Stimulated activated CD4-positive, alpha-beta T cell treated with anti-CD3 and anti-CD28 coated beads, Interleukin-12 subunit alpha, Interleukin-12 subunit beta, amount 100 ng/mL, for 48 hours (primary cell): ENCODE results near the gene ILF2.
A peak's percentile ranks its signal among the peaks of the same experiment; 100 is the strongest.
"Not testable (repeated sequence)": the region's sequence is repeated elsewhere in the genome, so short reads cannot be mapped to it uniquely, and the experiment has no call there.

ENCODE experiments used
- DNase-seq, 3 donors: peaks; one replicate each; pipeline ENCODE4 v3.0.0-alpha.2; 2020; ENCODE audit warnings: low read depth in 2 of 3, low spot score in 1 of 3

ILF2 gene

DNA sequence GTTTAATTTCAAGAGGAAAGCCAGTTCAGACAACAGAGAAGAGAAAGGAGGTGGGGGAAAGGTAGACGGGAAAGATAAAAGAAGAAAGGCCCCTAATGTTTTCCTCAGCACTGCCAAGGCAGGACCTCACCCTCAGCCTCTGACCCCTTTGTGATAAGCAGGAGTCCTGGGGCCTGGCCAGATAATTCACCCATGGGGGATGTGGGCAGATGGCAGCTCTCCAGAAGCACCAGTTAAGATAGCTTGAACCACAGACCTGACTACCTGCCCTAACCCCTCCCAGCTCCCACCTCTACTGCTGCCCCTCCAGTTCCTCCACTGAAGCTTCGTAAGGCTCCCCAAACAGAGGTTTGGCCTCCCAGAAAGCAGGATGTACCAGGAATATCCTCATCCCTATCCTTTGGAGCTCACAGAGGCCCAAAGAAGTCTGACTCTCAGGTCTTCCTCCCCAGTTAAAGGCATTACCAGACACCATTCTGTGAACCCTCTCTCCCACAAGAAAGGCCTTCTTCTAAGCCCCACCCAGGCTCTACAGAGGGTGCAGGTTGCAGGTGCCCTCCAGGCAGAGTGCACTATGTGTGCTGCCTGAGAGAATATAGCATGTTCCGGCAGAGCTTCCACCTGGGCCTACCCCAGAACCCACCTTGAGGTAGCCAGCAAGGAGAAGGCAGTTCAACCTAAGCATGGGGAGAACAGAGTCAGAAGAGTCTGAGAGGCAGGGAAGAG is 21.5 kb downstream of the ILF2 start:
- no peak for DNase-seq

DNA sequence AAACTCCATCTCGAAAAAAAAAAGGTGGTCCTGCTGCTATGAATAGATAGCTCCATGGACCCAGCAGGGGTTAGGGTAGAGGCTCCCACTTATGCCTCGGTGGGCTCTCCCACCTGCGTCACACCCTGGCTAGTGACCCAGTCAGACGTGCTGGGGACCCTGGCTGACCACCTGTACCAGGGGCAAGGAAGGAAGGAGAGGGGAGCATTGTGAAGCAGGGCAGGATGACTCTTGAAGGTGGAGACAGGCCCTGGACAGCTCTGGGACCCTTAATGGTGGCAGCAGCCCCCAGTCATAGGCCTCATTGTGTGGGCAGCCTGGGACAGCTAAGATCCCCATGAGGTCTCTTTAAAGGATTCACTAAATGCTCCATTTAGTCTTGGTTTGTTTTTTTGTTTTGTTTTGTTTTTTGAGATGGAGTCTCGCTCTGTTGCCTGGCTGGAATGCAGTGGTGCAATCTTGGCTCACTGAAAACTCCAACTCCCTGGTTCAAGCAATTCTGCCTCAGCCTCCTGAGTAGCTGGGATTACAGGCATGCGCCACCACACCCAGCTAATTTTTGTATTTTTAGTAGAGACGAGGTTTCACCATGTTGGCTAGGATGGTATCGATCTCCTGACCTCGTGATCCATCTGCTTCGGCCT is 22.7 kb downstream of the ILF2 start:
- DNase-seq, result no peak

DNA sequence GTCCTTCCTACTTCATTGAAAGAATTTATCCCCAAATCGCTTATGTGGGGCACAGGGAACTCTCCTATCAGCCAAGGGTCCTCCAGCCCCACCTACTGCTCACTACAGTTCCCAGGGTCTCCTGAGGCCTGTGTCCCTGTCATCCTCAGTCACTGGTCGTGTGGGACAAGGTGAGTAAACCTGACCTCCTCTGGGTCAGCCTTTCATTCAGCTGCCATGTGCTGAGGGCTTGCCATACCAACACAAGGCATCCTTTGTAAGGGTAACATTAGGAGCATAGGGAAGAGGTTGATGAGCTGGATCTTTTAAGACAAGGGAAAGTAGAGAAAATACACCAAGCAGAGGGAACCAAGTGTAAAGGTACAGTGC is 23.5 kb downstream of the ILF2 start:
- DNase-seq, result no peak

DNA sequence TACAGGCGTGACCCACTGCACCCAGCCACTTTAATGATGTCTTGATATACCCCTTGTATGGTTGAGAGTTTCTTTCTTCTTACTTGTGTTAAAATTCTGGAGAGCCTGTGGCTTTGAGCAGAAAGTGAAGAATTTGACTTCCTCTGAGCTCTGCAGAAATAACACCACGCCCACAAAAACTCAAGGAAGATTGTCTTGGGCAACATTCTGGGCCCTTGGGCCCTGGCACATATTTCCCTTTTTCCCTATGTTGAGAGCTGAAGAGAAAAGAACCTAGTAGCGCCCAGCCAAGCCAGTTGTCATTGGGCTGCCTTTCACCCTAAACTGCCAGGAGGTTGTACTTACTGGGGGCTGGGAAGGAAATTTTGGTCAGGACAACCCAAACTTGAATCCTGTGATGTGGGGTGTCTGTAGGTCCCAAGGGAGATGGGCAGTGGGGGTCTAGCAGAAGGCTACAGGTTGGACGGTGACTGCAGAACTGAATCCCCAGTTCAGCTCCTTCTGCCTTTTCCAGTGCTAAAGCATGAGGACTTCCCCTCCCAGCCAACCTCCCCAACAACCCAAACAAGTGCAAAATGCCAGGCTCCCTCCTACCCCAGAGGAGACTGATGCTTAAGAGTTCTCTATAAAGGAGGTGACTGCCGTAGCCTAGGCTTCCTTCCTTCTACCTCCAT is 24.0 kb downstream of the ILF2 start:
- DNase-seq, result no peak

DNA sequence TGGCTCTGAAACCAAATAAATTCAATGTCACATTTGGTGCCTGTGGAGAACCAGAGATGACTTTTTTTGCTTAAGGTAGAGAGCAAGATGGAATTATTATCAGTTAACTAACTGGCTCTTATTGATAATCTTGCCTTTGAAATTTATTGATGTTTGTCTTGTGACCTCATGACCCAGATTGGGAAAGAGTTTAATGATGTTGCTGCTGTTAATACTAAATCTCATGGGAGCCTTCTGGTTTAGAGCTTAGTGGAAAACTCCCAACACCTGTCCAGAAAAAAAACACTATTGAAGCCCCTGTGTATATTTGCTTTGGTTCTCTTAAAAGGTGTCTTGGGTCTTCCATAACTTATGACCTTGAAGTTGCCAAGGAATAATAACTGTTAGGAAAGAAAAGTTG is 27.0 kb downstream of the ILF2 start:
- no peak for DNase-seq

DNA sequence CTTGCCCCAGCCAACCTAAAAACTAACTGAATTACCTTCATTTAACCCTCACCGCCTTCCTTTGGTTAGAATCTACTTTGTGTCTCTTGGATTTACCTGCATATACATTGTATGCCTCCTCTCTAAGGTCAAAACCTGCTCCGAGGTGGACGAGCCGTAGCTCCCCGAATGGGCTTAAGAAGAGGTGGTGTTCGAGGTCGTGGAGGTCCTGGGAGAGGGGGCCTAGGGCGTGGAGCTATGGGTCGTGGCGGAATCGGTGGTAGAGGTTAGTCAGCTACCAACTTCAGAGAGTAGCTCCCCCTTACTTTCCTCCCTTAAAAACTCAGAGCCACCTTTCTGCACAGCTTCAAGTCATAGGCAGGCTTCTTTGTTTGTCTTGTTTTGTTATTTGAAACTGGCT is 27.7 kb downstream of the ILF2 start:
- no peak for DNase-seq

GRCh38 chr1:153642161-153642560 is 28.6 kb downstream of the ILF2 start:
- DNase-seq, result no peak

DNA sequence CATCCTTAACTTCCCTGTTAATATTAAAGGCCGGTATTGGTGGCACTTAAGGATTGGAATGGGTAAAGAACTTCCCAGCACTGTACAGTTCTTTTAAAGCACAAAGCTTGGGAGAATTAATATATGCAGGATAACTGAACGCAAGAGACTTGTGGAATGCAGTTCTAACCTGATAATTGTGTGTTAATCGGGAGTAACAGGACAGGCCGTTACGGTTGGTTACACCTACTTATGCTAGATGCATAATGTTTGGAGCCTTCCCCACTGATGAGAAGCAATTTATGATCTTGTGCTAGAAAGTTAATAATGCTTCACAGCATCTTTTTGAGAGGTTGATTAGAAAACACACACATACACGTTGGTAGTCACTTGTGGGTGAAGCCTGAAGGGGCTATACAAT is 29.9 kb downstream of the ILF2 start:
- no peak for DNase-seq

DNA sequence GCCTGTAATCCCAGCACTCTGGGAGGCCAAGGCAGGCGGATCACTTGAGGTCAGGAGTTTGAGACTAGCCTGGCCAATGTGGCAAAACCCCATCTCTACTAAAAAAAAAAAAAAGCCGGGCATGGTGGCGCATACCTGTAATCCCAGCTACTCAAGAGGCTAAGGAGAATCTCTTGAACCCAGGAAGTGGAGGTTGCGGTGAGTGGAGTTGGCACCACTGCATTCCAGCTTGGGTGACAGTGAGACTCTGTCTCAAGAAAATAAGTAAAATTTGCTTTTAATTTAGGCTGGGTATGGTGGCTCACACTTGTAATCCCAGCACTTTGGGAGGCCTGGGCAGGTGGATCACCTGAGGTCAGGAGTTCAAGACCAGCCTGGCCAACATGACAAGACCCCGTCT is 30.6 kb downstream of the ILF2 start:
- not testable (repeated sequence) for DNase-seq

DNA sequence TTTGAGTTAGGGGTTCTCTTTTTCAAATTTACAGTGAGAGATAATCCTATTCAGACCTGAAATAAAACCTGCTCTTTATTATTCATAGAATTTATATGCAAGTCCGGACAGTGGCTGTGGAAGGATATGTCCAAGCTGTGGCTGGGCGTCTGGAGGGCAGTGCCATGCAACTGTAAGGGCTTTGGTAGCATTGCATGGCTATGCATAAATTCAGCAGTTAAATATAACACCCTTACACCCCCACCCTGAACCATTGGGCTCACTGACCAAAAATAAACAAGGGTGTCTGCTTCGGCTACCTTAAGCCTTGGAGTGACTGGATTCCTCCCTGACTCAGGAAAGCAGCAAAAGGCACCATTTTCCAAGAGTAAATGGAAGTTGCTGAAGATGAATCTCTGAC is 31.5 kb downstream of the ILF2 start:
- DNase-seq, result no peak

DNA sequence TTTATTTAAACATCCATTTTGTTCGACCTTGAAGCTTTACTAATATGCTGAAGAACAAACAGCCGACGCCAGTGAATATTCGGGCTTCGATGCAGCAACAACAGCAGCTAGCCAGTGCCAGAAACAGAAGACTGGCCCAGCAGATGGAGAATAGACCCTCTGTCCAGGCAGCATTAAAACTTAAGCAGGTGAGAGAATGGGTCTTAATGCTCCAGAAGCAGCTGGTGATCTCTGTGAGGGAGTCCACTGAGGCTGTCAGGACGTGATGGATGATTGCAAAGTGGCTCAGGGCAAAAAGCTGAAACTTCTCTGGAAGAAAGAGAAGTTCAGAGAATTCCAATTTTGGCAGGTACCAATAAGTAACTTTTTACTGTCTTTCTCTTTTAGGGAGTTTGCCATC is 32.5 kb downstream of the ILF2 start:
- DNase-seq, result no peak

GRCh38 chr1:153636312-153636711 is 34.5 kb downstream of the ILF2 start:
- no peak for DNase-seq

GRCh38 chr1:153635872-153636271 is 34.9 kb downstream of the ILF2 start:
- no peak for DNase-seq

GRCh38 chr1:153633754-153634665 is 36.8 kb downstream of the ILF2 start, which contains the start of gene CHTOP:
TSS of gene CHTOP (plus strand) at chr1:153634066. CDS start at chr1:153636589, 2,523 bp downstream.
- DNase-seq, result peak; percentile 93 to 98 (median 98)

- DNase-seq, result no peak
Measured at GRCh38 chr1:153633161-153633753, 37.5 kb downstream of the ILF2 start.

DNA sequence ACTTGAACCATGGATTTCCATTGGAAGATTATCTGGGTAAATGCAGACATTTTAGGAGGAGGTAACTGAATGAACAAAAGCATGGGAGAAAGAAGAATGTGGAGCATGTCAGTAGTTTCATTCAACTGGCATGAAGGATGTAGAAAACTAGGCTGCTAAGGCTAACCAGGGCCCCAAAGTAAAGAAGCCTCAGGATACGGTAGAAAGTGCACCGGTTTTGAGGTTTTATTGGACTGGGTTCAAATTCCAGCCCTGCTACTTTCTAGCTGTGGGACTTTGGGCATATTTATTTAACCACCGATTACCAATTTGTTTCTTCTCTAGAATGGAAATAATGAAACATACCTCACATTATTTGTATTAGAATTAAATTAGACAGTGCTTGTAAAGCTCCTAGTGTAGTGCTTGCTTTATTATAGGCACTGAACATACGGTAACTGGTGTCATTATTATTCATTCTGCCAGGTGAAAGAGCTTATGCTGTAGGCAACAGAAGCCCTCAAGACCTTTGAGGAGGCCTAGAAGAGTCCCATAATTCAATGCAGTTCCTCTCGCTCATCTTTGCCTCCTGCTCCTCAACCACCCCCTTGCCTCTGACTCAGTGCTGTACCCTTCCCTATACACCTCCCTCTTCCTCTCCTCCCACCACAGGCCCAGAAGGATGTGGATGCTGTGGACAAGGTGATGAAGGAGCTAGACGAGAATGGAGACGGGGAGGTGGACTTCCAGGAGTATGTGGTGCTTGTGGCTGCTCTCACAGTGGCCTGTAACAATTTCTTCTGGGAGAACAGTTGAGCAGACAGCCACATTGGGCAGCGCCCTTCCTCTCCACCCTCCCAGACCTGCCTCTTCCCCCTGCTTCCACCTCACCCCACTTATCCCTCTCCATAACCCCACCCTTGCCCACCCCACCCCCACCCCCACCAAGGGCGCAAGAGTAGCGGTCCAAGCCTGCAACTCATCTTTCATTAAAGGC is 39.5 kb downstream of the ILF2 start:
- DNase-seq, result no peak

- no peak for DNase-seq
Measured at GRCh38 chr1:153630384-153630783, 40.4 kb downstream of the ILF2 start.

GRCh38 chr1:153629971-153630370 is 40.8 kb downstream of the ILF2 start:
- no peak for DNase-seq

GRCh38 chr1:153629343-153629665 is 41.5 kb downstream of the ILF2 start:
- DNase-seq, result no peak
